SW 1271 (cell line): ENCODE data around the gene CNOT10.

Source experiments
- DNase-seq, 2 experiments: peaks; one replicate each; lab custom pipeline; 2025; lab: John Stamatoyannopoulos, UW

CNOT10 gene

DNA sequence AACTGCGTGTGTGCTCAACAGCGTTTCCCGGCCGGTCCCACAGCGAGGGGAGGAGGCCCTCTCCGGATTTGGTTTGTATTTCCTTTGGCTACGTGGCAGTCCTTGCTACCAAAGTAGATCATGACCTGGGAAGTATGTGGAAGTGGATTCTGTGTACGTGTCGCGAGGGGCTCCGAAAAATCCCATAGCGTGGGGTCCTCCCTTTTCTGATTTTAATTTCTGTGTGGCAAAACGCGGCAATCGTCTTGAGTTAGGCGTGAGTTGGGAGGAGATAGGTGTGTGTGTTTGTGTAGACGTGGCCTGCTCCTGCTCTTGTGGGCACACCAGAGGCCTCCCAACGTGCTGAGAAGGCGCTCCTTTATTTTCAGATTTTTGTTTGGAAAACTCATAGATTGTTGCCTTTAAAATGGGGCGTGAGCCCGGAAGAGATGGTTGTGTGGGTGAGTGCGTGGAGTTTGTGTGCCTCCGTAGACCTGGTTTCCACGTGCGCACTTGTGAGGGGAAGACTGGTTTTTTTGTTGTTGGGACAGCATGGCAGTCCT lies 134.1 kb downstream of the CNOT10 start:
- no peak for DNase-seq

DNA sequence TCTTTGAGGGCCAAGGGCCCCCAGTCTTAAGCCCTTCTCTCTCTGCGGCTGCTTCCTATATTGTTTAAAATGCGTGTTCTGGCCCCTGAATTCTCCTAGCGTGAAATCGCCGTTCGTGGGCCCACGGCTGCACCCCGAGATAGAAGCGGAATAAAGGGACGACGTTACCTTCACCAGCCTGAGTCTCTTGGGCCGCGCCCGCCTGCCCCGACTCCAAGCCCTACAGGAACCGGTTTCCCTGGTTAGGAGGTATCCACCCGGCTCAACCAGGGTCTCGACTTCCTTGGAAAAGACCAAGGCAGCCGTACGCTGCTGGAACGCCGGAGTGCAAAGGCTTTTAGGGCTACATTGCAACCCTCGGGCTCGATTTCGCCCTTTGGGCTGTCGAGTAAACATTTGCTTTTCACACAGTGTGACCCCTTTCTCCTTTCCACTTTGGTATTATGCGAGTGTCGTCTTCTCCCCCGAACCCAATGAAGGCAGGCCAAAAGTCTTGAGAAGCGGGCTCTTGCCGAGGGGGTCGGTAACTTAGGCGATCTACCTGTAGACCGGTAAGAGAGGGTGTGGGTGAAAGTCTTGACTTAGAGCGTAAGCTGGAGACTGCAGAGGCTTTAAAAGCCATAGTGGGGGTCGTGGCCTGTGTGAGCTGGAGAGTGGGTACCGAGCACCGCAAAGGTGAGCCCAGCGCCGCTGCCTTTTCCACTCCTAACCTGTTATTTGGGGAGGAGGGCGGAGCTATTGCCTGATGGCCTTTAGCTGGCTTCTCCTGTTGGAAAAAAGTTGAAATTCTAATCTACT lies 134.8 kb downstream of the CNOT10 start:
- DNase-seq = no peak

DNA sequence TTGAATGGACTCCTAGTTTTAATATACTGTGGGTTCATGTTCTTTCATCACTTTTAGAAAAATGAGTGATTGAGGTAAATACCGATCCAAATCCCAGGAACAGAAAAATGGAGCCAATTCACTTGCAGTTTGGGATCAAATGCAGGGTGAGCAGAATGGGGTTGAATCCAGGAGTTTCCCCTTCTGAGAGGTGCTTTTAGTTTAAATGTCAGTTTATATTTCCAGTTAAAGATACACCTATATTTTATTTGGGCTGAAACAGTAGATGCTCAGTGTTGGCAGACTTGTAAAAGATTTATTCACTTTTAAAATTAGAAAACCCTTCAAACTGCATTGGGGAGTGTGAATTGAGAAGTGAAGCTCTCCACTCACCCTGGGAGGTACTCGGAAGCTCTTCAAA lies 135.4 kb downstream of the CNOT10 start:
- no peak for DNase-seq

DNA sequence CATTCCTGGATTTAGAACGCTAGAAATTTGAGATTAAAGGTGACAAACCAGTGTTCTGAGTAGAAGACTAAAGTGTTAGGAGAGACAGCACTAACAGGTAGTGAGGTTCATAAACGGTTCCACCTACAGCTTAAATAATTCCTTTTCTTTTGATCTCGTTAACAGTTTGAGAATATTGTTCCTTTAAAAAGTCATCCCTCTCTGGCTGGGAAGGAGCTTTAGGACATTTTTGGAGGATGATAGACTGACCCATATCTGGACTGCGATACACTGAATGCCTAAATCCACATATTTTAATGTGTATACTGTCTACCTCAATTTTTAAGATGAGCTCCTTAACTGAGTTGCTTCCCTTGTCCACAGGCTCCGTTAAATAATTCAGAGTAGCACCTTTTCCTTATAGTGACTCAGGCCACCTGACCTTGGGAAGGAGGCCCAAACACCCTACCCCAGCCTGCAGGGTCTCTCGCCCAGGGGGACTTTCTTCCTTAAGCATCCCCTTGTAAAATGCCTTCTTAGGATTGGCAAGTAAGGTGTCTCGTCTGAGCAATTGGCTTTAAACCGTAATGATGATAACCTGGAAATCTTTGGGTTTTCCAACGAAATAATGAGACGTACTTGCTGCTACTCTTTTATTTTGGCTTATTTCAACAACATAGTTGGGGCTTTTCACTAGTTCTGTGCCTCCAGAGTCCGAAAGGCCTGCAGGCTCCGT lies 136.1 kb downstream of the CNOT10 start:
- DNase-seq = no peak

DNA sequence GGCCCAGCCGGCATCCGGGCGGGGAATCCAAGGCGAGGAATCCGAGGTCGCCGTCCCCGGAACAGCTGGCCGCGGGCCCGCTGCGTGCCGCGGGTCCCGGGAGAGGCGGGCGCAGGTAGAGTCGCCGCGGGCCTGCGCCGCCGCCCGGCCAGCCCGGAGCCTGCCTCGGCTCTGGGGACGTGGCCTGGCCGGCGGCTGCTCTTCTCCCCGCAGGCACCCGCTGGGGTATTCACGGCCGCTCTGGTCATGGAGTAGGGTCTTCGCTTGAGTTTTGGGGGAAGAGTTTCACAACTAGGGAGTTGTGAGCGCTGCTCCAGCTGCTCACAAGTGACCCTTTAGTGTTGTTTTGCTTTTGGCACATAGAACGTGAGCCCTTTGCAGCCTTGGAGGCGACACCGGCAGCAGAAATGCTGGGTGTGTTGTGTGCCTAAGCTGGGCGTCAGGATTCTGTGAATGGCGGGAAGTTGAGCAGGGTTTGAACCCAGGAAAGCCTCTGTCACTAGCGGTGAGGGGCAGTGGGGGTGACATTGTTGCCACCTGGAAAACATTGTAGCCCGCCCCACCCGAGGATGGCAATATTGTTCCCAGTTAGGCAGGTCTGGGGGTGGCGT lies 136.8 kb downstream of the CNOT10 start:
- DNase-seq = no peak

DNA sequence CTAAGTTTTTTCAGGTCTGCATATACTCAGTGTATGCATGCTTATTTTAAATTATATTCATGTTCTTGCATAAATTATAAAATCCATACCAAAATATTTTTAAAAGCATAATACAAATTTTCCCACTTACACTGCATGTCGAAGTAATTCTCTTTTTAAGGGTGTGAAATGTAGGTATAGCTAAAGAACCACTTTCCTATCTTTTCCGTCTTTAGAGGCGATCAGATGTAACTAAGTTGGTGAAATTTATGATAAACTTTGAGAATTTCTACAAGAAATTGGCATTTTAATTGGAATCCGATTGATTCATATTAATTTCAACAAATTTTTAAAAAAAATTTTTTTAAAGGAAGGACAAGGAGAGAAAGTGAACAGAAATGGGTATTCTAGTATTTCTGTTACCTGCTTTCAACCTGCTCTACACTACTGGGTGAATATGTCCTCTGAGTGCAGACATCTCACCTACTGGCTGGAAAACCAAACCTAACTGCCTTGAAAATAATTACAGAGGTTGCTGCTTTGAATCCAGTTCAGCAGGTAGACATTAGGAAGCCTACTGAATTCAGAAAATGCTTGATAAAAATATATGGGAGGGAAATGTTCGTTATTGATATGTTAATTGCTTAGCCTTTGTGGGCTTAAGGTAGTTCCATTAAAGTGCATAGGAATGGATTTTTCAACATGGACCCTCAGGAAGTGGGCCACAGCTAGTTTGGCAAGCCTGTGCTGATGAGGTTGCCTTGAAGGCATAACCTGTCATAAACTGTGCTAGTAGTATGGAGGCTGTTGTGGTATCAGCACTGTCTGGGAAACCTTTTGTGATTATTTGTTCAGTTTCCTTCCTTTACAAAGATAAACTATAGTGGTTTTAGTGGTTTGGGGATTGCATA lies 137.9 kb downstream of the CNOT10 start:
- DNase-seq = no peak
